Measurements from ENCODE around the gene THAP5.

- TF ChIP-seq, protein P1, sequence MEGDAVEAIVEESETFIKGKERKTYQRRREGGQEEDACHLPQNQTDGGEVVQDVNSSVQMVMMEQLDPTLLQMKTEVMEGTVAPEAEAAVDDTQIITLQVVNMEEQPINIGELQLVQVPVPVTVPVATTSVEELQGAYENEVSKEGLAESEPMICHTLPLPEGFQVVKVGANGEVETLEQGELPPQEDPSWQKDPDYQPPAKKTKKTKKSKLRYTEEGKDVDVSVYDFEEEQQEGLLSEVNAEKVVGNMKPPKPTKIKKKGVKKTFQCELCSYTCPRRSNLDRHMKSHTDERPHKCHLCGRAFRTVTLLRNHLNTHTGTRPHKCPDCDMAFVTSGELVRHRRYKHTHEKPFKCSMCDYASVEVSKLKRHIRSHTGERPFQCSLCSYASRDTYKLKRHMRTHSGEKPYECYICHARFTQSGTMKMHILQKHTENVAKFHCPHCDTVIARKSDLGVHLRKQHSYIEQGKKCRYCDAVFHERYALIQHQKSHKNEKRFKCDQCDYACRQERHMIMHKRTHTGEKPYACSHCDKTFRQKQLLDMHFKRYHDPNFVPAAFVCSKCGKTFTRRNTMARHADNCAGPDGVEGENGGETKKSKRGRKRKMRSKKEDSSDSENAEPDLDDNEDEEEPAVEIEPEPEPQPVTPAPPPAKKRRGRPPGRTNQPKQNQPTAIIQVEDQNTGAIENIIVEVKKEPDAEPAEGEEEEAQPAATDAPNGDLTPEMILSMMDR (optimal IDR thresholded peaks at IDR 0.05 in 1 of 3, IDR thresholded peaks at IDR 0.05 in 1 of 3, conservative IDR thresholded peaks at IDR 0.05 in 1 of 3; ENCODE audit: extremely low read depth in 1 of 3, insufficient read depth in 2 of 3, low read length in 3 of 3): peak; percentile 19 to 52 (median 35)
- no peak for TF ChIP-seq EZH2 (IDR thresholded peaks at IDR 0.05; ENCODE audit: low read length)
These were observed 23.2 kb upstream of the THAP5 start for GRCh38 chr7:108592646-108593201.
